ENCODE results near the gene TTC28.

GRCh38 chr22:28424427-28425080 lies 255.1 kb downstream of the TTC28 start:
- no peak for TF ChIP-seq POLR2A (IDR thresholded peaks at IDR 0.05)
- no peak for TF ChIP-seq CTCF (IDR thresholded peaks at IDR 0.05)

Measured in heart left ventricle (tissue), 13 donors.